HepG2 (cell line): ENCODE data around the gene UCN. TPM values are rescaled to one million over a fixed set of nuclear protein-coding genes. Genes with fewer than 3 reads are reported as not detected.

Experiments used
- AGO2 ChIP-seq: fragments of 200-400 bp; formaldehyde crosslinking; optimal IDR thresholded peaks from 2 replicates; pipeline ENCODE3; 2017; ENCODE audit warnings: mild to moderate bottlenecking, low read depth, low read length, moderate library complexity
- BORCS8-MEF2B ChIP-seq: sonication (generic); formaldehyde crosslinking; IDR thresholded peaks from 2 replicates; pipeline ENCODE4 v1.8.0; 2022; ENCODE audit warnings: mild to moderate bottlenecking, missing genetic modification reagents
- CREB3 ChIP-seq: sonication (generic); formaldehyde crosslinking; IDR thresholded peaks from 2 replicates; pipeline ENCODE4 v1.5.0; 2020; ENCODE audit warnings: missing genetic modification reagents
- CREM ChIP-seq, 2 experiments: sonication (generic) in 1 of 2; formaldehyde crosslinking in 1 of 2; IDR thresholded peaks; 2 replicates each; pipeline versions ENCODE4 v1.4.0 to v1.6.1; 2016 to 2020; ENCODE audit warnings: antibody characterized with exemption in 1 of 2, mild to moderate bottlenecking in 1 of 2, missing genetic modification reagents in 1 of 2
- FOXM1 ChIP-seq: sonication (generic); formaldehyde crosslinking; IDR thresholded peaks from 2 replicates; pipeline ENCODE4 v1.5.0; 2020; ENCODE audit warnings: missing genetic modification reagents
- HCFC1 ChIP-seq: fragments of 150-350 bp; IDR thresholded peaks from 2 replicates; pipeline ENCODE4 v1.6.1; 2014; ENCODE audit warnings: low read depth, low read length
- KAT7 ChIP-seq: IDR thresholded peaks from 2 replicates; pipeline ENCODE4 v1.6.1; 2018; ENCODE audit warnings: borderline replicate concordance, missing compliant biosample characterization
- MATR3 ChIP-seq: sonication (generic); formaldehyde crosslinking; IDR thresholded peaks from 2 replicates; pipeline ENCODE4 v1.4.0; 2020; ENCODE audit warnings: missing genetic modification reagents
- MIXL1 ChIP-seq: IDR thresholded peaks from 2 replicates; pipeline ENCODE4 v1.6.1; 2016
- NFKB2 ChIP-seq: sonication (generic); formaldehyde crosslinking; IDR thresholded peaks from 2 replicates; pipeline ENCODE4 v1.4.0; 2020; ENCODE audit warnings: missing genetic modification reagents, borderline replicate concordance
- PAF1 ChIP-seq: IDR thresholded peaks from 2 replicates; pipeline ENCODE4 v1.6.1; 2016; ENCODE audit warnings: missing genetic modification reagents, missing compliant biosample characterization
- ZHX1 ChIP-seq: sonication (generic); formaldehyde crosslinking; IDR thresholded peaks from 2 replicates; pipeline ENCODE4 v1.8.1; 2022; ENCODE audit warnings: low read depth, mild to moderate bottlenecking, missing genetic modification reagents
- ZNF432 ChIP-seq: sonication (generic); formaldehyde crosslinking; IDR thresholded peaks from 2 replicates; pipeline ENCODE4 v1.5.0; 2020; ENCODE audit warnings: missing genetic modification reagents, mild to moderate bottlenecking, borderline replicate concordance
- ZNF543 ChIP-seq: sonication (generic); formaldehyde crosslinking; IDR thresholded peaks from 2 replicates; pipeline ENCODE4 v1.4.0; 2020; ENCODE audit warnings: mild to moderate bottlenecking, missing genetic modification reagents
- ZNF761 ChIP-seq: sonication (generic); formaldehyde crosslinking; conservative IDR thresholded peaks from 2 replicates; pipeline ENCODE4 v1.4.0; 2020; ENCODE audit warnings: mild to moderate bottlenecking, missing genetic modification reagents
- ZNF788 ChIP-seq: sonication (generic); formaldehyde crosslinking; IDR thresholded peaks from 2 replicates; pipeline ENCODE4 v1.5.0; 2020; ENCODE audit warnings: mild to moderate bottlenecking, missing genetic modification reagents, borderline replicate concordance
- polyA plus RNA-seq, 8 experiments: library from polyadenylated mRNA; depleted of rRNA in 3 of 8; stranded (reverse) in 7 of 8; unstranded in 1 of 8; fragments of >200 nt; fragmentation: Illumina TruSeq in 4 of 8; extraction: Trizol in 4 of 8; gene quantifications; 2 replicates each; pipeline versions ENCODE4 v1.2.1 to v1.2.3, GENCODE V29; 2011 to 2016; ENCODE audit warnings: low read depth in 4 of 8, missing spikeins in 1 of 8, mixed read lengths in 1 of 8; ENCODE audit not compliant: insufficient read depth in 1 of 8
- total RNA-seq, 5 experiments: library from RNA; depleted of rRNA; stranded (reverse); fragments of >200 nt; fragmentation: Illumina TruSeq; extraction: Trizol; gene quantifications; 2 replicates each; pipeline ENCODE4 v1.2.3, GENCODE V29; 2016; ENCODE audit warnings: low read depth in 1 of 5
- TF ChIP-seq, protein P1 (sequence below): IDR thresholded peaks from 2 replicates; pipeline ENCODE4 v1.6.1; 2016; ENCODE audit warnings: missing compliant biosample characterization, missing genetic modification reagents, borderline replicate concordance
- TF ChIP-seq, protein P2 (sequence below): sonication (generic); formaldehyde crosslinking; IDR thresholded peaks from 2 replicates; pipeline ENCODE4 v1.4.0; 2020; ENCODE audit warnings: low read depth, missing genetic modification reagents

Gene UCN
- total and polyA plus RNA-seq, 2 of the 13 experiments (the other 11 are each of a cell fraction or from before 2014, with no cell fraction given), result 1.2 to 2.3 TPM

DNA sequence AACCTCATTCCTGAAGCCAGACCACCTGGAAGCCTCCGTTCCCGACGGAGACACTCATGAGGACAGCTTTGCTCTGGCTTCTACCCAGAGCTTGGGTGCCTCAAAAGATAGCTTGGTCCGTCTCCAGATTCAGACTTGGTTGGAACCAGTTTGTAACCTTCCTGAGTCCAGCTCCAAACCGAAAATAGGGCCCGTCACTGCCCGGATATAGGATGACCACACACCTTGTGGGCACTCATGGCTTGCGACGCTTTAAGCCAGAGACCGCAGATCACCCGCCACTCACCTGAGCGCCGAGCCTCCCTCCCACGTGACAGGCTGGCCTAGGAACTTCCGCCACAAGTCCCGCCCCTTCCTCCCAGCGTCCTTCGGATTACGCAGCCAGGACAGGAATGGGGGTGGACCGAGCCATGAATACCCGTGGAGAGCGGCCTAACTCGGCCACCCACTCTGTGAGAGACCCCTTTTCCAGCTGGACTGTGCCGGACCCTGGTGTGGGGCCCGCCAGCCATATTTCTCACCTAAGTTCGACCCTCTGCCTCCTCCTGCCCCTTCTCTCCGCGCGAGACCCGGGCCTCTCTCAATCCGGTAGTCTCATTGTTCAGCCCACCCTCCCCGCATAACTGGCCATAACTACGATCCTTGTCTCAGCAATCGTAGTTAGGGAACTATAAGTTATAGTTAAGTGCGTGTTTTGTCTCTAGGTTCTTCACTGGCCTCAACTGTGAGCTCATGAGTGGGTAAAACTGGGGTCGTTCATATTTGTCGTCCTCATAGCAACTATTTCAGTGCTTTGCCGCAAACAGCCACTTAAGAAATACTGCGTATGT, 14.7 kb upstream of the UCN start, which contains the start of gene MPV17 (continued):
- TF ChIP-seq PAF1 (CRISPR knock-in tag), result peak; percentile 96
- no peak for TF ChIP-seq MATR3 (CRISPR knock-in tag)
- TF ChIP-seq, protein P1, sequence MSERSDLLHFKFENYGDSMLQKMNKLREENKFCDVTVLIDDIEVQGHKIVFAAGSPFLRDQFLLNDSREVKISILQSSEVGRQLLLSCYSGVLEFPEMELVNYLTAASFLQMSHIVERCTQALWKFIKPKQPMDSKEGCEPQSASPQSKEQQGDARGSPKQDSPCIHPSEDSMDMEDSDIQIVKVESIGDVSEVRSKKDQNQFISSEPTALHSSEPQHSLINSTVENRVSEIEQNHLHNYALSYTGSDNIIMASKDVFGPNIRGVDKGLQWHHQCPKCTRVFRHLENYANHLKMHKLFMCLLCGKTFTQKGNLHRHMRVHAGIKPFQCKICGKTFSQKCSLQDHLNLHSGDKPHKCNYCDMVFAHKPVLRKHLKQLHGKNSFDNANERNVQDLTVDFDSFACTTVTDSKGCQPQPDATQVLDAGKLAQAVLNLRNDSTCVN (CRISPR knock-in tag), result 0 out of 2 replicates have a peak, but pooled peaks have one; percentile 45
- no peak; the same call in 1 of the 2 replicates for TF ChIP-seq CREB3
- TF ChIP-seq KAT7 (CRISPR knock-in tag), result peak; percentile 48; the same call in 1 of the 2 replicates
- TF ChIP-seq, protein P2, sequence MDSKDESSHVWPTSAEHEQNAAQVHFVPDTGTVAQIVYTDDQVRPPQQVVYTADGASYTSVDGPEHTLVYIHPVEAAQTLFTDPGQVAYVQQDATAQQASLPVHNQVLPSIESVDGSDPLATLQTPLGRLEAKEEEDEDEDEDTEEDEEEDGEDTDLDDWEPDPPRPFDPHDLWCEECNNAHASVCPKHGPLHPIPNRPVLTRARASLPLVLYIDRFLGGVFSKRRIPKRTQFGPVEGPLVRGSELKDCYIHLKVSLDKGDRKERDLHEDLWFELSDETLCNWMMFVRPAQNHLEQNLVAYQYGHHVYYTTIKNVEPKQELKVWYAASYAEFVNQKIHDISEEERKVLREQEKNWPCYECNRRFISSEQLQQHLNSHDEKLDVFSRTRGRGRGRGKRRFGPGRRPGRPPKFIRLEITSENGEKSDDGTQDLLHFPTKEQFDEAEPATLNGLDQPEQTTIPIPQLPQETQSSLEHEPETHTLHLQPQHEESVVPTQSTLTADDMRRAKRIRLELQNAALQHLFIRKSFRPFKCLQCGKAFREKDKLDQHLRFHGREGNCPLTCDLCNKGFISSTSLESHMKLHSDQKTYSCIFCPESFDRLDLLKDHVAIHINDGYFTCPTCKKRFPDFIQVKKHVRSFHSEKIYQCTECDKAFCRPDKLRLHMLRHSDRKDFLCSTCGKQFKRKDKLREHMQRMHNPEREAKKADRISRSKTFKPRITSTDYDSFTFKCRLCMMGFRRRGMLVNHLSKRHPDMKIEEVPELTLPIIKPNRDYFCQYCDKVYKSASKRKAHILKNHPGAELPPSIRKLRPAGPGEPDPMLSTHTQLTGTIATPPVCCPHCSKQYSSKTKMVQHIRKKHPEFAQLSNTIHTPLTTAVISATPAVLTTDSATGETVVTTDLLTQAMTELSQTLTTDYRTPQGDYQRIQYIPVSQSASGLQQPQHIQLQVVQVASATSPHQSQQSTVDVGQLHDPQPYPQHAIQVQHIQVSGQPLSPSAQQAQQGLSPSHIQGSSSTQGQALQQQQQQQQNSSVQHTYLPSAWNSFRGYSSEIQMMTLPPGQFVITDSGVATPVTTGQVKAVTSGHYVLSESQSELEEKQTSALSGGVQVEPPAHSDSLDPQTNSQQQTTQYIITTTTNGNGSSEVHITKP (CRISPR knock-in tag), result peak; percentile 94
- TF ChIP-seq ZNF543 (CRISPR knock-in tag), result peak; percentile 79; the same call in 1 of the 2 replicates
- no peak for TF ChIP-seq ZNF432
- TF ChIP-seq NFKB2, result peak; percentile 91; the same call in 1 of the 2 replicates
- TF ChIP-seq ZHX1, result peak; percentile 75; the same call in 1 of the 2 replicates
- no peak for TF ChIP-seq FOXM1
- 0 out of 2 replicates have a peak, but pooled peaks have one; percentile 55 for TF ChIP-seq MIXL1 (CRISPR knock-in tag)
- TF ChIP-seq CREM (IDR thresholded peaks at IDR 0.05), result peak; percentile 81
- TF ChIP-seq CREM (CRISPR knock-in tag; IDR thresholded peaks at IDR 0.05), result no peak
- TF ChIP-seq BORCS8-MEF2B (CRISPR knock-in tag), result peak; percentile 93
- peak; percentile 100 for TF ChIP-seq AGO2
- TF ChIP-seq HCFC1, result peak; percentile 54
- peak; percentile 46; the same call in 1 of the 2 replicates for TF ChIP-seq ZNF788
- TF ChIP-seq ZNF761 (CRISPR knock-in tag), result 0 out of 2 replicates have a peak, but pooled peaks have one; percentile 37
